Aorta (tissue), 5 donors: ENCODE measurements around the gene CYP19A1. TPM values are rescaled to one million over a fixed set of nuclear protein-coding genes. Genes with fewer than 3 reads are reported as not detected.
A peak's percentile ranks its signal among the peaks of the same experiment; 100 is the strongest.
"Not testable (repeated sequence)": the region's sequence is repeated elsewhere in the genome, so short reads cannot be mapped to it uniquely, and the experiment has no call there.

Source experiments
- ATAC-seq: fragments of 200-7000 bp; cut with Tn5 transposase; one replicate; pipeline ENCODE4 v1.9.1; 2022; ENCODE audit warnings: moderate library complexity; ENCODE audit not compliant: low FRiP score
- DNase-seq, 2 donors: peaks; one replicate each; pipeline ENCODE4 v3.0.0-alpha.2; 2020
- H3K27ac ChIP-seq, 2 donors: one replicate each; pipeline ENCODE4 v1.5.1; 2013; ENCODE audit warnings: low read length in 2 of 2, mild to moderate bottlenecking in 2 of 2, moderate library complexity in 2 of 2, control low read depth in 1 of 2, inconsistent platforms in 1 of 2, low read depth in 1 of 2
- H3K27me3 ChIP-seq, 2 donors: one replicate each; pipeline ENCODE4 v1.6.1; 2013; ENCODE audit warnings: control low read depth in 1 of 2, low read length in 1 of 2, mild to moderate bottlenecking in 1 of 2, moderate library complexity in 1 of 2; ENCODE audit not compliant: insufficient read depth in 2 of 2, control insufficient read depth in 1 of 2
- H3K36me3 ChIP-seq, 2 donors: one replicate each; pipeline ENCODE4 v1.6.1; 2013; ENCODE audit warnings: control low read depth in 1 of 2, low read length in 1 of 2, mild to moderate bottlenecking in 1 of 2; ENCODE audit not compliant: insufficient read depth in 2 of 2, control insufficient read depth in 1 of 2
- H3K4me1 ChIP-seq, 2 donors: one replicate each; pipeline ENCODE4 v1.6.1; 2013; ENCODE audit warnings: low read length in 2 of 2, control low read depth in 1 of 2, mild to moderate bottlenecking in 1 of 2, moderate library complexity in 1 of 2; ENCODE audit not compliant: insufficient read depth in 2 of 2, control insufficient read depth in 1 of 2
- H3K4me3 ChIP-seq, 2 donors: one replicate each; pipeline ENCODE4 v1.5.1; 2013; ENCODE audit warnings: low read length in 2 of 2, control low read depth in 1 of 2, mild to moderate bottlenecking in 1 of 2
- H3K9me3 ChIP-seq: one replicate; pipeline ENCODE4 v1.6.1; 2013; ENCODE audit warnings: mild to moderate bottlenecking, low read length; ENCODE audit not compliant: control insufficient read depth
- WGBS, 2 donors: extraction: QIAGEN DNeasy Blood & Tissue Kit; methylation state at CpG; one replicate each; pipeline ENCODE4 v1.1.7; 2013; 5-methylcytosine and 5-hydroxymethylcytosine counted together
- intact Hi-C, 2 donors: fragments of 100-400 bp; cut with DNase I; formaldehyde crosslinking; loops; one replicate each; pipeline versions ENCODE4 v1.14.2 to v1.15.0; 2022
- polyA plus RNA-seq, 2 donors: library from polyadenylated mRNA; stranded (reverse); fragments of 200-250 nt; gene quantifications; one replicate each; pipeline ENCODE4 v1.2.3, GENCODE V29; 2013
- total RNA-seq, 2 donors: library from RNA; stranded (reverse); fragmentation: NEBNext Ultra II Directional; extraction: Animal tissue kit (Norgen Biotek cat#: 25700); gene quantifications; one replicate each; pipeline ENCODE4 v1.2.1, GENCODE V29; 2021
- donor health status: healthy with polysubstance abuse.
- donor health status: Bipolar disorder and iron deficiency.
- donor health status: DM: no; HTN: no; CAD: no.
- donor health status: DM: no; HTN: no; CAD: no.
- donor health status: DM: yes; HTN: yes; CAD: no.

CYP19A1 gene
- total and polyA plus RNA-seq, 4 donors, result 0.77 to 4.8 (median 3.8) TPM

DNA sequence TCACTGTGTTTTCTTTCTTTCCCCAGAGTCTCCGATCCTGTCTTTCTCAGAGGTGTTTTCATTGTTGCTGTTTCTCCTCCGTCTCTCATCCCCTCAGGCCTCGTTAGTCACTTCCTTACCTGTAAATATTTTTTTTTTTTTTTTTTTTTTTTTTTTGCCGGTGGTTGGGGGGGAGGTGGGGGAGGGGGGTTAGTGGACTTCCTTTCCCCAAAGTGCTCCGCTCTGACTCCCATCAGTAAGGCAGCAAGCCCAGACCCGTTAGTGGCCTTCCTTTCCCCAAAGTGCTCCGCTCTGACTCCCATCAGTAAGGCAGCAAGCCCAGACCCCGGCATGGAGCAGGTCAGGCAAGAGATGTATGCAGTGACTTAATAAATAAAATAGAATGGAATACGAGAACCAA lies 146.6 kb downstream of the CYP19A1 start:
- intact Hi-C loops, result loop anchor here (1.0 to 5.0 kb wide), 4 partner anchors 19 to 36 kb away; no protein-coding TSS in a partner anchor
- H3K9me3 ChIP-seq, result no peaks in the 10 kb centered on the region
- H3K27me3 ChIP-seq, result no peaks in the 10 kb centered on the region
- ATAC-seq (no peak), DNase-seq (no peak)
- no peak overlapping the region for H3K4me3 ChIP-seq
- 72 to 78% methylated on average over 9 of the region's 9 CpGs for WGBS, 2 donors
- H3K36me3 ChIP-seq, result no peaks in the 10 kb centered on the region
- peak overlapping the region in 1 of 2 donors; percentile 55 for H3K27ac ChIP-seq
- peaks cover 4 to 7% of the 10 kb centered on the region in 2 donors for H3K4me1 ChIP-seq

DNA sequence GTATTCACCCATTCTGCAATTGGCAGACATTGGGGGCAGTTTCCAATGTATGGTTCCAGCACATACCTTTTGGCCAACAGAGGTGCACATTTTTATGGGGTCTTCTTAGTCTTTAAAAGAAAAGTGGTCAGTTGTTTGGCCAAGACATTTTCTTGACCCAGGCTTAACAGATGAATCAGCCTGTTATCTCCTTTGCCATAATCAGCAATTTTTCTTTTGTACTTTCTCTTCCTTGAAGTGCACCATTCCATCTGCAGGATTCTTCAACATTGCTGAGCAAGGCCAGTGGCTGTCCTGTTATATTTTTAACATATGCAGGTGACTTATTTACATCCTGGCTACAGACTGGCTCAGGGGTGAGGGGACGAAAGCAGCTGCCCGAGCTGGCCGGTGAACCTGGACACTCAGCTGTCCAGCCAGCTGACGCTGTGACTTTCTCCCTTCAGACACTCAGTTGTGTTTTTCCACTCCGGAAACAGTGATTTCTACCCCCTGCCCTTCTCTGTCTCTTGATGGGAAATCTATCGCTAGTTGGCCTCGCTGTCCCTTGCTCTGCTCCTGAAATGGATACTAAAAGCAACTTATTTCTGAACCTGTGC lies 147.2 kb downstream of the CYP19A1 start:
- 58 to 60% methylated on average over 7 of the region's 7 CpGs for WGBS, 2 donors
- DNase-seq (no peak), ATAC-seq (no peak)
- intact Hi-C loops, result loop anchor here in 1 of 2 donors (2.0 to 5.0 kb wide), 2 partner anchors 18 to 36 kb away; no protein-coding TSS in a partner anchor
- Histone ChIP-seq H3K4me1 (peaks cover 4 to 7% of the 10 kb centered on the region in 2 donors), H3K27ac (peak overlapping the region in 1 of 2 donors; percentile 55), H3K9me3 (no peaks in the 10 kb centered on the region), H3K4me3 (no peak overlapping the region), H3K36me3 (no peaks in the 10 kb centered on the region), H3K27me3 (no peaks in the 10 kb centered on the region)

- peak; percentile 40 for ATAC-seq
- H3K4me3 ChIP-seq, result no peak overlapping the region
- H3K9me3 ChIP-seq, result no peaks in the 10 kb centered on the region
- no peaks in the 10 kb centered on the region for H3K36me3 ChIP-seq
- WGBS, 2 donors, result 10 to 15% methylated on average over 8 of the region's 8 CpGs
- peaks cover 4 to 7% of the 10 kb centered on the region in 2 donors for H3K4me1 ChIP-seq
- H3K27ac ChIP-seq, result peak overlapping the region in 1 of 2 donors; percentile 90
- DNase-seq, result peak; percentile 80 to 82
- intact Hi-C loops, result loop anchor here in 1 of 2 donors (2.0 to 5.0 kb wide), 2 partner anchors 18 to 37 kb away; no protein-coding TSS in a partner anchor
- H3K27me3 ChIP-seq, result no peaks in the 10 kb centered on the region
Observed at GRCh38 chr15:51190424-51191068, 147.8 kb downstream of the CYP19A1 start.

DNA sequence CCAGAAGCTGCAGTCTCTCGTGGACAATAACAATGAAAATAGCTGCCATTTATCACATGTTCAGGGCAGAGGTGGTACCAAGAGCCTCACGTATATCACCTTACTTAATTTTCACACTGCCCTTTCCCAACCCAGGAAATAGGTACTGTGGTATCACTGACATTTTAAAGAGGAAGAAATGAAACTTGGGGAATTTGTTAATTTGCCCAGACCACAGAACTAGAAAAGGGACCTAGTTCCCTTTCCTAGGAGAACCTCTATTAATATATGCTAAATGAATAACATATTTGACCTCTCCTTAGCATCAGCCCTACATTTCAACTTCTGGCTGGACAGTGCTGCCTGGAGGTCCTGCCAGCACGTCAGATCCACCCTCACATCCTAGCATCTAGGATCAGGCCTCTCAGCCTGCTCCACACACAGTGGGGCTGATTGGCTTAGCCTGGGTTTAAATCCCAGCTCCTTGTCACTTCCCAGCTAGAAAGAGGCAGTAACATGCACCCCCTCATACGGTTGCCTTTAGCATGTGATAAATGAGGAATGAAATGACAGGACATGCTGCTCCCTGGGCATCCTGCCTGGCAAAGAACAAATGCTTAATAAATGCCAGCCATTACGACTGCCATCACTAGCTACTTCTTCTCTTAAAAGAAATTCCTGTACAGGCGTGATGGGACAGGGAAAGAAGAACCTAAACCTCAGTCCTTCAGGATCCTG lies 148.6 kb downstream of the CYP19A1 start:
- intact Hi-C loops, result loop anchor here in 1 of 2 donors (2.0 to 5.0 kb wide), 2 partner anchors 17 to 37 kb away; no protein-coding TSS in a partner anchor
- ATAC-seq (no peak), DNase-seq (no peak)
- WGBS, 2 donors, result 29 to 30% methylated on average over 6 of the region's 6 CpGs
- Histone ChIP-seq H3K27me3 (no peaks in the 10 kb centered on the region), H3K9me3 (no peaks in the 10 kb centered on the region), H3K27ac (peak overlapping the region; percentile 36 to 90), H3K4me1 (peaks cover 4 to 7% of the 10 kb centered on the region in 2 donors), H3K4me3 (no peak overlapping the region), H3K36me3 (no peaks in the 10 kb centered on the region)

DNA sequence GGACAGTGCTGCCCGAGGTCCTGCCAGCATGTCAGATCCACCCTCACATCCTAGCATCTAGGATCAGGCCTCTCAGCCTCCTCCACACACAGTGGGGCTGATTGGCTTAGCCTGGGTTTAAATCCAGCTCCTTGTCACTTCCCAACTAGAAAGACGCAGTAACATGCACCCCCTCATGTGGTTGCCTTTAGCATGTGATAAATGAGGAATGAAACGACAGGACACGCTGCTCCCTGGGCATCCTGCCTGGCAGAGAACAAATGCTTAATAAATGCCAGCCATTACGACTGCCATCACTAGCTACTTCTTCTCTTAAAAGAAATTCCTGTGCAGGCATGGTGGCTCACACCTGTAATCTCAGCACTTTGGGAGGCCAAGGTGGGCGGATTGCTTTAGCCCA lies 149.6 kb downstream of the CYP19A1 start:
- H3K27ac ChIP-seq, result peak overlapping the region in 1 of 2 donors; percentile 60
- H3K27me3 ChIP-seq, H3K4me1 ChIP-seq, DNase-seq, H3K9me3 ChIP-seq, ATAC-seq, intact Hi-C loops, H3K4me3 ChIP-seq, H3K36me3 ChIP-seq: not testable (repeated sequence)
- WGBS, 2 donors, result 34 to 36% methylated on average over 6 of the region's 6 CpGs

- DNase-seq (no peak), ATAC-seq (no peak)
- Histone ChIP-seq H3K27me3 (no peaks in the 10 kb centered on the region), H3K9me3 (no peaks in the 10 kb centered on the region), H3K4me1 (peaks cover 3 to 4% of the 10 kb centered on the region in 2 donors), H3K27ac (no peak overlapping the region), H3K36me3 (no peaks in the 10 kb centered on the region), H3K4me3 (no peak overlapping the region)
- WGBS, 2 donors, result 83 to 94% methylated on average over 4 of the region's 4 CpGs
- intact Hi-C loops, result no loop called here
Observed at GRCh38 chr15:51186891-51187290, 151.5 kb downstream of the CYP19A1 start.

DNA sequence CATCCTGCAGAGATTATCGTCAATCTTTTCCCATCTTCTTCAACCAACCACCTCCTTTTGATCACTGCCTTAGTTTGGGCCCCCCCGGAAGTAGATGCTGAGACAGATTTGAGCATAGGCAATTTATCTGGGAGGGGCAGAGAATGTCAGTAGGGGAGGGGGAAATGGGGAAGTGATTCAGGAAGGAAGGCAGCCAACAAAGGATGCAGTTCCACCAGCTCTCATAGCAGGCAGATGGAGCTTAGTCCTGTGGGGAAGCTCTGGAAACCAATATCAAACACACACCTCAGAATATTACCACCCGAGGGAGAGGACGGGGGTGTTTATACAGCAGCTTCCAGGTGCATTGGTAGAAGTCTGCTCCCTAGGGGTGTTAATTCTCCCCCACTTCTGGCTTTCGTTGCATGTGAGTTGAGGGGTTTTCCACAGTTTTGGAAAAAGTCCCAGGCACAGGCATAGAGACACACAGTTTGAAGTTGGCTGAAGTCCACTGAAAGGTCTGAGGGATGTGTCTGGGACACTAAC lies 152.2 kb downstream of the CYP19A1 start:
- ATAC-seq (no peak), DNase-seq (no peak)
- H3K9me3 ChIP-seq, result no peaks in the 10 kb centered on the region
- H3K27me3 ChIP-seq, result no peaks in the 10 kb centered on the region
- no peak overlapping the region for H3K27ac ChIP-seq
- no peaks in the 10 kb centered on the region for H3K36me3 ChIP-seq
- no peak overlapping the region for H3K4me3 ChIP-seq
- peaks cover 3 to 4% of the 10 kb centered on the region in 2 donors for H3K4me1 ChIP-seq
- WGBS, 2 donors, result 91 to 93% methylated on average over 5 of the region's 5 CpGs
- intact Hi-C loops, result no loop called here

DNA sequence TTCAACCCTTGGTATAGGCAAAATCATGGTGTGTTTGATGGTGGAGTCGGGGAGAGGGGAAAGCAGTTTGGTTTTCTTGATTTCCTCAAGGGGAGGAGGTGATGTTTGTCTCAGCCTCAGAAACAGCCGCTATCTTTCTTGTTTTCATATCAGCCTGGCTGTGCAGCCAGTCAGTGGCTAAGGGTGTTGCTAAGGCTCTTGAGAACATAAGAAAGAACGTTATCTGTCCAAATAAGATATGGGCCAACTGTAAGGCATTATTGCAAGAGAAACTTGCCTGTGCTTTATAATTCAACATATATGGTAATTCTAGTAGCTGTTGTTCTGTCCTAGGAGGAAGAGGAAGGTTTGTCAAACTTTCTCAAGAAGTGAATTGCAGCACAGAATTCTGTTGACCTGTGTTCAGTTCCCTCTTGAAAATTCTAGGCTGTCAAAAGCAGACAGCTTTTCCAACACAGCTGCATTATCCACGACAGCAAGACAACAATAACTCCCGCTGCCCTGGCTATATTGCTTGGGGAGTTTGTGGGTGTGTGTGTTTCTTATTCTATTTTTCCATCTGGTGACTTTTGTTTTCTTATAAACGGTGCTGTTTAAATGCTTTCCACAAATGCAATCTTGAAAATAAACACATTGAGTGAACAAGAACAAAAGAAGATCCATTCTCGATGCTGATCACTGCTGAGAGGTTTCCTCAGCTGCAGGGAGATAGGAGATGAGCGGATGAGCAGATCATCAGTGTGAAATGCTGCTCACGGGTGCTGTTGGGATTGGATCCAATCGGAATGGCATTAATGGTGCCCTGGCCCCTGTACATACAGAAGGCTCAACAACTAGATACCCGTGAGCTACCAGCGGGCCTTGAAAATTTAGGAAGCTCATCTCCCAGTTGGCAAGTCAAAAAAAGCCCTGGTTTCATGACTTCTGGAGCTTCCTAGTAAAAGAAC lies 152.9 kb downstream of the CYP19A1 start:
- 78 to 79% methylated on average over 12 of the region's 12 CpGs for WGBS, 2 donors
- H3K27me3 ChIP-seq, result no peaks in the 10 kb centered on the region
- H3K9me3 ChIP-seq, result no peaks in the 10 kb centered on the region
- peaks cover 1 to 3% of the 10 kb centered on the region in 2 donors for H3K4me1 ChIP-seq
- ATAC-seq (no peak), DNase-seq (no peak)
- H3K36me3 ChIP-seq, result no peaks in the 10 kb centered on the region
- no peak overlapping the region for H3K4me3 ChIP-seq
- H3K27ac ChIP-seq, result no peak overlapping the region
- intact Hi-C loops, result no loop called here
